HS-5 (cell line): ENCODE measurements around the gene APOBEC3F.
"Not testable (repeated sequence)": the region's sequence is repeated elsewhere in the genome, so short reads cannot be mapped to it uniquely, and the experiment has no call there.

ENCODE experiments used
- DNase-seq: peaks from one replicate; pipeline ENCODE4 v3.0.0-alpha.2; 2012; ENCODE audit warnings: low read depth

APOBEC3F gene

DNA sequence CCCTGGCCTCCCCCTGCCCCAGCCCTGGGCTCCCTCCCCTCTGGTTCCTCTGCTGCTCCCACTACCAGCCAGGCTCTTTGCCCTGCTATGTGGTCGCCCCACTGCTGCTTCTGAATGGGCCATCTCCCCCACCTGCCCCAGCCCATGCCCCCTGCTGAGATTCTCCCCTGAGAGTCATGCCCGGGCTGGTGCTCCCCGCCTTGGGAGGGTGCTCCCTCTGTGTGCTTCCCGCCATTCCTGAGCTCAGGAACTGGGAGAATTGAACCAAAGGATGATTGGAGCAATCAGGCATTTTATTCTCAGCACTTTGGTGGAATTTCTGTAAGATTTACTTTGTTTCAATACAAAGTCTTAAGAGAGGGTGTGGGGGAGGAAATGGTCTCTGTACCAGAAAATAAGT, 12.9 kb upstream of the APOBEC3F start:
- no peak for DNase-seq

- DNase-seq, result no peak
Observed at GRCh38 chr22:39028281-39028680, 12.4 kb upstream of the APOBEC3F start.

- DNase-seq, result no peak
Observed at GRCh38 chr22:39029227-39029626, 11.4 kb upstream of the APOBEC3F start.

DNA sequence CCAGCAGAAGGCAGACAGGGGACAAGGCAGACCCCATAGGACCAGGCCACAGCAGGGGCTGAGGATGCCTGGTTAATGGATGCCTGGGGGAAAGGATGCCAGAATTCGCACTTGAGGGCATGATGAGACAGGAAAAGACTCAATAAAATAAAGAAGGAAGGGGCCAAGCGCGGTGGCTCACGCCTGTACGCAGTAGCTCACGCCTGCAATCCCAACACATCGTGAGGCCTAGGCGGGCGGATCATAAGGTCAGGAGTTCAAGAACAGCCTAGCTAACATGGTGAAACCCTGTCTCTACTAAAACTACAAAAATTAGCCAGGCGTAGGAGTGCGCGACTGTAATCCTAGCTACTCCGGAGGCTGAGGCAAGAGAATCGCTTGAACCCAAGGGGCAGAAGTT, 10.0 kb upstream of the APOBEC3F start:
- DNase-seq, result no peak

DNA sequence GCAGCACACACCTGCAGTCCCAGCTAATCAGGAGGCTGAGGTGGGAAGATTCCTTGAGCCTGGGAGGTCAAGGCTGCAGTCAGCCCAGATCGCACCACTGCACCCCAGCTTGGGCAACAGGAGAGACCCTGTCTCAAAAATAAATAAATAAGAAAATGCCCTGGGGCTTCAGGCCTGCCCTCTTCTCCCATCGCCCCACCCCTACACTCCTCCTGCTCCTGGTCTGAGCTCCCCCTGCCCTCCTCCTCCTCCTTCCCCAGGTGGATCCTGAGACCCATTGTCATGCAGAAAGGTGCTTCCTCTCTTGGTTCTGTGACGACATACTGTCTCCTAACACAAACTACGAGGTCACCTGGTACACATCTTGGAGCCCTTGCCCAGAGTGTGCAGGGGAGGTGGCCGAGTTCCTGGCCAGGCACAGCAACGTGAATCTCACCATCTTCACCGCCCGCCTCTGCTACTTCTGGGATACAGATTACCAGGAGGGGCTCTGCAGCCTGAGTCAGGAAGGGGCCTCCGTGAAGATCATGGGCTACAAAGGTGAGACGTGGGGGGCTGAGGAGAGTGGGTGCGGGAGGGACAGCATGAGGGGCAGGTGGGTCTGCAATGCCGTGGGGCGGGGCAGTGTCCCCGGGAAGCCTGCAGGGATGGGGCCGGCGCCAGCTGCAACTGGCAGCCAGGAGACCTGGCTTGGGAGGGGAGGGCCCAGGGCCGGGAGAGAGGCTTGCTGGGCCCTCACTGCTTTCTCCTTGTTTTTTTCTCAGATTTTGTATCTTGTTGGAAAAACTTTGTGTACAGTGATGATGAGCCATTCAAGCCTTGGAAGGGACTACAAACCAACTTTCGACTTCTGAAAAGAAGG, 9.0 kb upstream of the APOBEC3F start:
- not testable (repeated sequence) for DNase-seq

GRCh38 chr22:39037071-39037470, 3.6 kb upstream of the APOBEC3F start:
- not testable (repeated sequence) for DNase-seq

DNA sequence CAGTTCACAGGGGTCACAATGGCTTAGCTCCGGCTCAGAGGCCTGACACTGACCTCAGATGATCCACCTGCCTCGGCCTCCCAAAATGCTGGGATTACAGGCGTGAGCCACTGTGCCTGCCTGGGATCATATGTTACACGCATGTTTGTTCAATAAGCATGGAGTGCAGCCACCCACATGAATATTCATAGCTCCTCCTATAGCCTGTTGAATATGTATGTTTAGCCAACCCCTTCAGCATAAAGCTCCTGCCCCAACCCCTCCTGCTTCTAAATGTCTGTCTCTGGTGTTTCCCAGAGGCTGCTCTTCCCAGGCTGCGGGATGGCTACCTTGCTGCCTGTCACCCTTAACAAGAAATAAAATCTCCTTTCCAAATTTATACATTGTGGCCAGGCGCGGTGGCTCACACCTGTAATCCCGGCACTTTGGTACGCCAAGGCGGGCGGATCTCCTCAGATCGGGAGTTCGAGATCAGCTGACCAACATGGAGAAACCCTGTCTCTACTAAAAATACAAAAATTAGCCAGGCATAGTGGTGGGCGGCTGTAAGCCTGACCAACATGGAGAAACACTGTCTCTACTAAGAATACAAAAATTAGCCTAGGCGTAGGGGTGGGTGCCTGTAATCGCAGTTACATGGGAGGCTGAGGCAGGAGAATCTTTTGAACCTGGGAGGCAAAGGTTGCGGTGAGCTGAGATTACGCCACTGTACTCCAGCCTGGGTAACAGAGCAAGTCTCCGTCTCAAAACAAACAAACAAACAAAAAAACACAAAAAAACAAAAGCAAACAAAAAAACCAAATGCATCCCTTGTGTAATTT, 1.1 kb upstream of the APOBEC3F start:
- no peak for DNase-seq

- DNase-seq, result not testable (repeated sequence)
Observed at GRCh38 chr22:39040155-39040537, 518 bp upstream of the APOBEC3F start.

DNA sequence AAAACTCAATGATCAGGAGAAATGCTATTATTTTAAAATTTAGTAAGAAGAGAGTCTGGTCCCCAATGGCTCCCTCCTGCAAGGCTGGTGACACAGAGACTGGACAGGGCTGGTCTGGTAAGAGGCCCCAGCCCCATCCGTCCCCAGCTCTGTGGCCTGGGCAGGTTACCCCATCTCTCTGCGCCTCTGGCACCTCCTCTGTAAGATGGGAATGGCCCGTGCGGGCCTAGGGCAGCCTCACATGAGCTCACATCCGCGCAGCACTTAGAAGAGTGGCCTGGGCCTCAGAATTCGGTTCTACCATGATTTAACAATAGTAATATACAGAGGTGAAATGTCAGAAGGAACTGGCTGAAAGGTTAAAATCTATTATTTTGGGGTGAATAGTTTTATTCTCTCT, 1.2 kb downstream of the APOBEC3F start:
- no peak for DNase-seq

DNA sequence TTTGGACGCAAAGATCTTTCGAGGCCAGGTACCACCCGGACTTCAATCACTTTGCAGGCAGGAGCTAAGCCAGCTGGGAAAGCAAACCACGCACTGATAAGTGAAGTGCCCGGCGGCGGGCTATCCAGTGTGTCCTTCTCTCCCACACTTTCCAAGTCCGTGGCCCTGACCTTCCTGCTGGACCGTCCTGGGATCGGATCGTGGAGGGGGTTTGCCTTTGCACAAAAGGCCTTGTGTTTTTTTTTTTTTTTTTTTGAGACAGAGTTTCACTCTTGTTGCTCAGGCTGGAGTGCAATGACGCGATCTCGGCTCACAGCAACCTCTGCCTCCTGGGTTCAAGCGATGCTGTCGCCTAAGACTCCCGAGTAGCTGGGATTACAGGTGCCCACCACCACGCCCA, 2.4 kb downstream of the APOBEC3F start:
- DNase-seq, result not testable (repeated sequence)

GRCh38 chr22:39045136-39045535, 4.5 kb downstream of the APOBEC3F start:
- not testable (repeated sequence) for DNase-seq

- DNase-seq, result not testable (repeated sequence)
Observed at GRCh38 chr22:39049486-39049885, 8.8 kb downstream of the APOBEC3F start.

DNA sequence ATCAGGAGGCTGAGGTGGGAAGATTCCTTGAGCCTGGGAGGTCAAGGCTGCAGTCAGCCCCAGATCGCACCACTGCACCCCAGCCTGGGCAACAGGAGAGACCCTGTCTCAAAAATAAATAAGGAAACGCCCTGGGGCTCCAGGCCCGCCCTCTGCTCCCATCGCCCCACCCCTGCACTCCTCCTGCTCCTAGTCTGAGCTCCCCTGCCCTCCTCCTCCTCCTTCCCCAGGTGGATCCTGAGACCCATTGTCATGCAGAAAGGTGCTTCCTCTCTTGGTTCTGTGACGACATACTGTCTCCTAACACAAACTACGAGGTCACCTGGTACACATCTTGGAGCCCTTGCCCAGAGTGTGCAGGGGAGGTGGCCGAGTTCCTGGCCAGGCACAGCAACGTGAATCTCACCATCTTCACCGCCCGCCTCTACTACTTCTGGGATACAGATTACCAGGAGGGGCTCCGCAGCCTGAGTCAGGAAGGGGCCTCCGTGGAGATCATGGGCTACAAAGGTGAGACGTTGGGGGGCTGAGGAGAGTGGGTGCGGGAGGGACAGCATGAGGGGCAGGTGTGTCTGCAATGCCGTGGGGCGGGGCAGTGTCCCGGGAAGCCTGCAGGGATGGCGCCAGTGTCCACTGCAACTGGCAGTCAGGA, 11.3 kb downstream of the APOBEC3F start:
- DNase-seq, result not testable (repeated sequence)

DNA sequence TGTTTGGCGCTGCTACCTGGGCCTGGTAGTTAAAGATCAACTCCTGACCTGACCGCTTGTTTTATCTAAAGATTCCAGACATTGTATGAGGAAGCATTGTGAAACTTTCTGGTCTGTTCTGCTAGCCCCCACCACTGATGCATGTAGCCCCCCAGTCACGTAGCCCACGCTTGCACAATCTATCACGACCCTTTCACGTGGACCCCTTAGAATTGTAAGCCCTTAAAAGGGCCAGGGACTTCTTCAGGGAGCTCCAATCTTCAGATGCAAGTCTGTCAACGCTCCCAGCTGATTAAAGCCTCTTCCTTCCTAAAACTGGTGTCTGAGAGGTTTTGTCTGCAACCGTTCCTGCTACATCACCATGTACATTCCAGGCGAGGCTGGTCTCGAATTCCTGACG, 15.0 kb downstream of the APOBEC3F start:
- no peak for DNase-seq

DNA sequence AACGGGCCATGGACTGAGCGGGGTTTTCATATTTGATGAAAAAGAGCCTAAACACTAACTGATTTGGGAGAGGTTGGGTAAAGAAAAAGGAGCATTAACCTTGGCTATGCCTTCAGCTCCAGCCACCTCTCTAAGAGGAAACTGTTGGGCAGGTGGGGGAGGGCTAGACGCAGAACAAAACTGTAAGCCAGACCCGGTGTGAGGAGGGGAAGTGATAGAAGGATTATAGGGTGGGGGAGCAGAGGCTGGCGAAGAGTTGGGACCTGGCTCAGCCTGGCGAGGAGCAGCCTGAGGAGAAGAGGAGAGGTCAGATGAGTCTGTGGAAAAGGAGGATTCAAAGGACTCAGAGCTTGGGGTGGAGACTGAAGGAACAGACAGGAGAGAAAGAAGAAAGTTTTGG, 20.6 kb downstream of the APOBEC3F start:
- not testable (repeated sequence) for DNase-seq

- not testable (repeated sequence) for DNase-seq
Observed at GRCh38 chr22:39061951-39062350, 21.3 kb downstream of the APOBEC3F start.

DNA sequence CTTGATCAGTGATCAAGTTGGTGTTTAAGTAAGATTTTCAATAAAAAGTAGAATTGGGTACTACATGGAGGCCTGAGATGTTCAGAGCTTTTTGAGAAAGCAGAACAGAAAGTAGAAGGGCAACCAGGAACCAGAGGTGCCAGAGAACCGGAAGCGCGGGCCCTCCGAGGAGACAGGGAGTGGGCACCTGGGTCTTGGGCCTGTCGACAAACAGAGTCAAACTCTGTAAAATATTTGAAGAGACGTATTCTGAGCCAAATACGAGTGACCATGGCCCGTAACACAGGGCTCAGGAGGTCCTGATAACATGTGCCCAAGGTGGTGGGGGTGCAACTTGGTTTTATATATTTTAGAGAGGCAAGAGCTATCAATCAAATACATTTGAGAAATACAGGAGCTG, 23.2 kb downstream of the APOBEC3F start:
- not testable (repeated sequence) for DNase-seq

DNA sequence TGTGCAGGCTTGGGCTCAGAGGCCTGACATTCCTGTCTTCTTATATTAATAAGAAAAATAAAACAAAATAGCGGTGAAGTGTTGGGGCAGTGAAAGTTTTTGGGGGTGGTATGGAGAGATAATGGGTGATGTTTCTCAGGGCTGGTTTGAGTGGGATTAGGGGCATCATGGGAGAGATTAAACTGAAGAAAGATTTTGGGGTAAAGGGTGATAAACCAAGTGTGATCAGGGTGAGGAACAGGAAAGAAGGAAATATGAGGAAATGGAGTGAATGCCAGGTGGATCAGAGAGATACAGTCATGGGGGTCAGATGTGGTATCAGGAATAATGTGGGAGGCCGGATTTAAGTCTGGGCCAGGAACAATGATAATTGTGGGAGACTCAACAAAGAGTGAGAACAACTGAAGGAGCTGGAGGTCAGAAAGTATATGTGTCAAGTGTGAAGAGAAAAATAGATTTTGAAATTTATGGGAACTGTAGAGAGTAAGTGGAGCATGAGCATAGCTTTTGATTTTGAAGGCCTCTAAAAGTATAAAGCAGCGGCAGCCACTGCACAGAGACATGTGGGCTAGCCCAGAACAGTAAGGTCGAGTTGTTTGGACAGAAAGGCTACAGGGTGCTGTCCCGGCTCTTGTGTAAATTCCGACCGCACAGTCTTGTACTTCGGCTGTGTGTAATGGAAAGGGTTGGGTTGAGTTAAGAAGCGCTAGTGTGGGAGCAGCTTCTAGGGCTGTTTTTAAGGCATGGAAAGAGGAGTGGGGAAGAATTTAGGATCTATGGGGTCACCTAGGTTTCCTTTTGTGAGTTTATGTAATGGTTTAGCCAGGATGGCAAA, 26.0 kb downstream of the APOBEC3F start:
- not testable (repeated sequence) for DNase-seq

GRCh38 chr22:39068033-39068785, 27.5 kb downstream of the APOBEC3F start:
- DNase-seq, result no peak

DNA sequence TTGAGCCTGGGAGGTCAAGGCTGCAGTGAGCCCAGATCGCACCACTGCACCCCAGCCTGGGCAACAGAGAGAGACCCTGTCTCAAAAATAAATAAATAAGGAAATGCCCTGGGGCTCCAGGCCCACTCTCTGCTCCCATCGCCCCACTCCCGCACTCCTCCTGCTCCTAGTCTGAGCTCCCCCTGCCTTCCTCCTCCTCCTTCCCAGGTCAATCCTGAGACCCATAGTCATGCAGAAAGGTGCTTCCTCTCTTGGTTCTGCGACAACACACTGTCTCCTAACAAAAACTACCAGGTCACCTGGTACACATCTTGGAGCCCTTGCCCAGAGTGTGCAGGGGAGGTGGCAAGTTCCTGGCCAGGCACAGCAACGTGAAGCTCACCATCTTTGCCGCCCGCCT, 29.5 kb downstream of the APOBEC3F start:
- DNase-seq, result no peak

- not testable (repeated sequence) for DNase-seq
Observed at GRCh38 chr22:39072581-39072981, 31.9 kb downstream of the APOBEC3F start.
